Measurements from ENCODE around the gene XAGE5.
"Not testable (repeated sequence)": the region's sequence is repeated elsewhere in the genome, so short reads cannot be mapped to it uniquely, and the experiment has no call there.

Gene XAGE5

DNA sequence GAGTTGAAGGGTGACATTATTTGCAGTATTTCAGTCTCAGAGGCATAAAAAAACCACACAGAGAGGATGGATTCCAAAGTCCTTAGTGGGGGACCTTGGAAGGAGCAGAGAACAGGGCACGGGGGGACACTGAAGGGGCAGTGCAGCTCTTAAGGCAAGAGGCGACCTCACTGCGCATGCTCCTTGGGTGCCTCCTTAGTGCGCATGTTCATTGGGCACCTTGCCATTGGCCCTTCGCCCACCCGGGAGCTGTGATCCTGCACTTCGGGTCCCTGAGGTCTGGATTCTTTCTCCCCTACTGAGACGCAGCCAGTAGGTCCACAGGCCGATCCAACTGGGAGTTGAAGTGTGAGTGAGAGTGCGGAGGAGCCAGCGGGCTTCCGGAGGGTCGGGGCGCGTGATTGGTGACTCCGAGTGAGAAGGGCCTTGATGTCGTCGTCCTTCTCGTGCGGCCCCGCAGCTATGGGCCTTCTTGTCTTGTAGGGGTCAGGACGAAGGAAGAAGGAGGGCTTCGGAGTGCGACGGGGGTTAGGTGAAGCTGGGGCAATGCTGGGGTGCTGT lies at the start of gene XAGE5:
Gene XAGE5, plus strand, starts transcription at position 223 of the 561 bp plus-strand sequence. CDS start 1,280 bp downstream, outside the sequence.
- no peak for DNase-seq (ENCODE audit: low spot score)

DNA sequence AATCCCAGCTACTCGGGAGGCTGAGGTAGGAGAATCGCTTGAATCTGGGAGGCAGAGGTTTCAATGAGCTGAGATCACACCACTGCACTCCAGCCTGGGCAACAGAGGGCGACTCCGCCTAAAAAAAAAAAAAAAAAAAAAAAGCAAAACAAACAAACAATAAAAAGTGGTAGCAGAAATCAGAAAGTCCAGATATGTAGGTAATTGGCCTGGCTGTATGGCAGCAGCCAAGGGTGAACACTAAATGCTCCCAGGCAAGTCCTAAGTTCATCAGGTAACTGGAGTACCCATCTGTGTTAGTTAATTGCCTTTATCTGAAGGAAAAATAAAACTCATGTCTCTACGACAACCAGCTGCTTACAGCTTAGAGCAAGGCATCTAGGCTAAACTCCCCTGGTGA lies 45.1 kb upstream of the XAGE5 start:
- not testable (repeated sequence) for DNase-seq (ENCODE audit: low spot score)

GRCh38 chrX:52773504-52773903 lies 37.6 kb upstream of the XAGE5 start:
- not testable (repeated sequence) for DNase-seq (ENCODE audit: low spot score)

DNA sequence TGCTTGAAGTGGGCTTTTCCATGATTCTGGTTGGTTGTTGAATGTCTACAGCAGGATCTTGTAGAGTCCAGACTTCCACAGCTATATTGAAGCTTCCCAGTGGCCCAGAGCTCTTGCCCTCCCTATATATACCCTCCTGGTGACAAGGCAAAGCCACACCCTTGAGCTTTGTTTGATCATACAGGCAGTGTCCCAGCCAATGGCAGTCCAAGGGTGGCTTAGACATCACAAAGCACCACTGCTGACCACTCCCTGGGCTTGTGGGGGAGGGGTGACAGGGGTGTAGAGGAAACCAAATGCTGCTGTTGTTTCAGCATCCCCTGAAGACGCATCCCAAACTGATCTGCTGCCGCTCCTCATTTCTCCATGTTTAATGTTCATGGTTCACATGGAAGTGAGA lies 13.8 kb upstream of the XAGE5 start, which contains the start of gene SPANXN5:
Gene SPANXN5, minus strand, starts transcription at position 101 of the 400 bp plus-strand sequence. Its CDS starts 79 bp downstream, at position 22.
- peak; percentile 12 for DNase-seq (ENCODE audit: low spot score)

DNA sequence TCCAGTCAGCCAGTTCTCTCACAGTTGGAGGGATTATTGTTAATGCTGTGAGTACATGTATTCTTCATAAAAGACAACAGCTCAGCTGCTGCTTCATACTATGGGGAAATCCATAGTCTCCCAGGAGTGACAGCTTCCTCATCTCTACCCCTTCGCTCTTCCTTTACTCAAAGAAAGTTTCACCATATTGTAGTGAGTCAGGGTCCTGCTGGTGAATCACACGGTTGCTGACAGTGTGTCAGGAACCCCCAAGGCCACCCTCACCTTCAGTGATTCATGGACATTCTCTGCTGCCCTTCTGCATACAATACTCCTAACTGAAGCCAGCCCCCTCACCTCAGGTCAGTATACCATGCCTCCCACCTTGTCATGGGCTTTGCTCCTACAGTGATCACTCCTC lies 6.2 kb upstream of the XAGE5 start:
- not testable (repeated sequence) for DNase-seq (ENCODE audit: low spot score)

DNA sequence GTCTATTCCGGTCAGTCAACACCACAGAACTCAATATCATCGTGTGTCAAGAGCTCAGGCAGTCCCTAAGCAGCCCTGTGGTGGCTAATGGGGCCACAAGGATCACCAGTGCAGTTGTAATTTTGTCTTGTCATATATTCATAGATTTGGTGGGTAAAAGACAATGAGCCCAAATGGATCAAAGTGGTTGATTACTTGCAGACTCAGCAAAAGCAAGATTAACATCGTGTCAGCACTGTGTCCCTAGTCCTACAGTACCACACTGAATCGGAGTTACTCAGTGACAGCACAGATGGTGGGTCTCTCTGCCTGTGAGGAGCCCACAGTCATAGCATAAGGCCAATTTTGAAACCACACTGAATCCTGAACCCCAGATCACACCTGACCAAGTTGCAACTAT lies 8.7 kb downstream of the XAGE5 start:
- DNase-seq (ENCODE audit: low spot score) = no peak

- peak; percentile 14 for DNase-seq (ENCODE audit: low spot score)
Observed at GRCh38 chrX:52821079-52821760, 10.1 kb downstream of the XAGE5 start.

DNA sequence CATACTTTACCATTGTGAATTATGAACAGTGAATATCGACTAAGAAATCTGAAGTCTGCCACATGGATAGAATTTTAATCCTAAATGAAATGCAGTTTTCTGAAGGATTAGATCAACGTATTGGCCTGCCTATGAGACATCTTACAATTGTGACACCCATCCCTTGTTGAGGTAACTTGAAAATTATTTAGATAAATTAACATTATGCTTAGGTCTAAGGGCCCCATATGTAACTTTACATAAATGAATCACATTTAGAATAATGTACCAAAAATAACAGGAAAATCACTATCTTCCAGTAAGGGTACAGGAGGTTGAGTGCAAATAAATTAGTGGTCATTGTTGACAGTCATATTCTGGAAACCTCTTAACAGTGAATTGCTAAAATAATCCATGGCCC lies 13.5 kb downstream of the XAGE5 start:
- no peak for DNase-seq (ENCODE audit: low spot score)

DNA sequence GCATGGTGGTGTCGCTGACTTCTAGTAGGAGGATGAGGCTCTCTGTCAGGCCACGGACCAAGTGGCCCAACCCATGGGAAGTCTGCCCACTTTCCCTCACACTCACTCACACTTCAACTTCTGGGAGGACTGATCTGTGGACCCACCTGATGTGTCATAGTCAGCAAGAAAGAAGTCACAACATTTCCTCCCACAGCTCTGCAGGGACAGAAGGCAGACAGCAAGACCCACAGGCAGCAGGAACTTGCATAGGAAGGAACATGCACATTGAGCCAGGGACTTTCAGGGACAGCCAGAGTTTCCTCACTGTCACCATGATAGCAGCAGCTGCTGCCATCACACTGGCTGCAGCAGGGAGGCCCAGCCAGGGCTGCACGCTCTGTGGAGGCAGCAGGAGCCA lies 19.5 kb downstream of the XAGE5 start:
- no peak for DNase-seq (ENCODE audit: low spot score)

- DNase-seq (ENCODE audit: low spot score) = no peak
Observed at GRCh38 chrX:52839137-52839536, 28.1 kb downstream of the XAGE5 start.

GRCh38 chrX:52843619-52844018 lies 32.5 kb downstream of the XAGE5 start:
- DNase-seq (ENCODE audit: low spot score) = not testable (repeated sequence)

GRCh38 chrX:52852110-52852860 lies 41.2 kb downstream of the XAGE5 start:
- DNase-seq (ENCODE audit: low spot score) = peak; percentile 6

DNA sequence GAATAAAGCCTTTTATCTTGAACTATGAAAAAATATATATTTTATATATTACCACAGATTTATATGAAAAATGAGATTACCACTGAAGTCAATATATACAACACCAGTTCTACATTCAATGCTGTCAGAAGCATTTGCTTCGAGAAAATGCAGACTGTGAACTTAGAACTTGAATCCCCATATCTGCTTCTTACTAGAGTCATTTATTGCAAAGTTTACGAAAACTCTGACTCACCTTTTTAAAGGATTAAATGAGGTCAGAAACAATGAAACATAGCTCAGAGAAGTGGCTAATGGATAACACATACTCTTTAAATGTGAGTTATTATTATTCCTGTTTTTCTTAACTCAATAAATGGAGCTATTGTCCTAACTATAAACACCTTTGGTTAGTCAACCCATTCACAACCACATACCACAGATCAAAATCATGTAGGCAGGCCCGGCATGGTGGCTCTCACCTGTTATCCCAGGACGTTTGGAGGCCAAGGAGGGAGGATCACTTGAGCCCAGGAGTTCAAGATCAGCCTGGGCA lies 46.0 kb downstream of the XAGE5 start:
- DNase-seq (ENCODE audit: low spot score) = not testable (repeated sequence)

DNA sequence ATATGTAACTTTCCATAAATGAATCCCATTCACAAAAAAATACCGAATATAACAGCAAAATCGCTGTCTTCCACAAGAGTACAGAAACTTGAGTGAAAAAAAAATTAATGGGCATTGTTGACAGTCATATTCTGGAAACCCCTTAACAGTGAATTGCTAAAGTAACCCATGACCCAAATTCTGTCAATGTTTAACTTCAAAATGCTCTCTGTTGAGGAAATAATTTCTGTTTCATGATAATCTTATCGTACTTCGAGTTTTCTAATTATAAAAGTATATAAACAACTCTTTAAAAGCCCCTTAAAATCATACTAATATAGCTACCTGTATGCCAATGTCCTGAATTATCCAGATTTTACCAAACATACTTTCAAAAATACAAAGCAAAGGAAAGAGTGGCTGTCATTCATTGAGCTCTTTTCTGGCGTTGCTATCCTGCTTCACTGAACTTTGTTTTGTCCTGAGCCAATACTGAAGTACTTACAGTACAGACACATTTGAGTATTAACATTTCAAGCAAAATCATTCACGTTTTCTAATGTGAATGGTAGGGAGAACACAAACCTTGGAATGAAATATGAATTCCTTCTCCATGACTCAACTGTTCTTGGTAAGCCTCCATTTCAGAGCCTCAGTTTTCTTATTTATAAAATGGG lies 54.4 kb downstream of the XAGE5 start:
- DNase-seq (ENCODE audit: low spot score) = no peak
